Stomach (tissue), 9 donors: ENCODE measurements around the gene SMAD9. TPM values are rescaled to one million over a fixed set of nuclear protein-coding genes. Genes with fewer than 3 reads are reported as not detected.

Source experiments
- DNase-seq, 2 donors: peaks; one replicate each; pipeline versions ENCODE4 v3.0.0 to v3.0.0-alpha.2; 2013 to 2019
- H3K27ac ChIP-seq, 5 donors: fragments of 200-600 bp in 4 of 5; sonication (generic) in 4 of 5; one replicate each; pipeline ENCODE4 v1.5.1; 2013 to 2019; ENCODE audit warnings: mild to moderate bottlenecking in 1 of 5, moderate library complexity in 1 of 5
- H3K27me3 ChIP-seq, 3 donors: fragments of 200-600 bp; sonication (generic); one replicate each; pipeline ENCODE4 v1.5.1; 2017 to 2019; ENCODE audit warnings: mixed run types in 1 of 3
- H3K36me3 ChIP-seq, 4 donors: fragments of 200-600 bp; sonication (generic); 1 replicate in 3 of 4; 2 replicates in 1 of 4; pipeline ENCODE4 v1.5.1; 2016 to 2019
- H3K4me1 ChIP-seq, 4 donors: fragments of 200-600 bp; sonication (generic); one replicate each; pipeline ENCODE4 v1.5.1; 2016 to 2019
- H3K4me3 ChIP-seq, 4 donors: fragments of 200-600 bp; sonication (generic) in 3 of 4; one replicate each; pipeline ENCODE4 v1.5.1; 2016 to 2019; ENCODE audit warnings: mild to moderate bottlenecking in 1 of 4
- H3K9me3 ChIP-seq, 4 donors: fragments of 200-600 bp; sonication (generic); one replicate each; pipeline ENCODE4 v1.5.1; 2016 to 2019
- EP300 ChIP-seq: sonication (generic); formaldehyde crosslinking; IDR thresholded peaks from one replicate; pipeline ENCODE4 v1.6.1; 2017; ENCODE audit warnings: antibody characterized with exemption
- POLR2A ChIP-seq, 4 donors: fragments of 450-650 bp; IDR thresholded peaks; one replicate each; pipeline ENCODE4 v1.6.1; 2016; ENCODE audit warnings: antibody characterized with exemption in 4 of 4, control low read depth in 2 of 4, mild to moderate bottlenecking in 1 of 4, moderate library complexity in 1 of 4
- POLR2AphosphoS5 ChIP-seq, 3 donors: sonication (generic); formaldehyde crosslinking; IDR thresholded peaks; one replicate each; pipeline ENCODE4 v1.6.1; 2016; ENCODE audit warnings: antibody characterized with exemption in 3 of 3
- WGBS, 5 donors: extraction: QIAGEN DNeasy Blood & Tissue Kit in 3 of 5; methylation state at CpG; one replicate each; pipeline versions ENCODE4 v1.1.5 to v1.1.7; 2013 to 2018; 5-methylcytosine and 5-hydroxymethylcytosine counted together
- intact Hi-C: fragments of 100-400 bp; cut with DNase I; formaldehyde crosslinking; loops from one replicate; pipeline ENCODE4 v1.15.1; 2023; ENCODE audit warnings: low total_unique reads
- polyA plus RNA-seq, 3 donors: library from polyadenylated mRNA; stranded (reverse); fragments of 200-250 nt; gene quantifications; one replicate each; pipeline ENCODE4 v1.2.3, GENCODE V29; 2013
- total RNA-seq, 5 donors: library from RNA; depleted of rRNA; stranded (reverse); fragments of >200 nt; gene quantifications; one replicate each; pipeline versions ENCODE4 v1.1.0 to v1.2.3, GENCODE V29; 2014 to 2016
- TF ChIP-seq, protein P1 (sequence below), 7 experiments: fragments of 450-650 bp in 4 of 7; fragments of 200-600 bp in 3 of 7; sonication (generic) in 3 of 7; IDR thresholded peaks; one replicate each; pipeline ENCODE4 v1.5.1; 2016 to 2019; ENCODE audit warnings: antibody characterized with exemption in 7 of 7, control low read depth in 2 of 7, mild to moderate bottlenecking in 1 of 7
- donor health status: healthy with polysubstance abuse.
- donor health status: Bipolar disorder and iron deficiency.
- donor health status: healthy.

Gene SMAD9
- total and polyA plus RNA-seq, 8 donors: 1.6 to 21.5 (median 8.1) TPM

DNA sequence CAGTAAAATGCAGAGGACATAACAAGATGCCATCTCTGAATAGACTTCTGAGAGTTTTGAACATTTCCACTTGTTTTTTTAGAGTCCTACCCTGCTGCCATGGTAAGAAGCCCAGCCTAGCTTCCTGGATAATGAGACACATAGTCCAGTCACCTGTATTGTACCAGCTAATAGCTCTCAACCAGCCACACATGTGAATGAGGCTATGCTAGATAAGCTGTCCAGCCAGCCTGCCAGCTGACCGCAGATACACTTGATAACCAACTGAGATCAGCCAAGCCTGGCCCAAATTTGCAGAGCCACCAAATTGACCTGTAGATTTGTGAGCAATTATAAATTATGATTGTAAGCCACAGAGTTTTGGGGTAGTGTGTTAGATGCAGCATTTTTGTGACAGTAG, 90.3 kb downstream of the SMAD9 start:
- intact Hi-C loops: no loop called here
- no peak for DNase-seq
- Histone ChIP-seq H3K27ac (no peak overlapping the region), H3K4me3 (no peak overlapping the region), H3K27me3 (no peaks in the 10 kb centered on the region), H3K4me1 (peaks cover 0 to 6% (median 2%) of the 10 kb centered on the region in 4 donors), H3K36me3 (peaks cover 0 to 46% (median 38%) of the 10 kb centered on the region in 4 donors), H3K9me3 (no peaks in the 10 kb centered on the region)
- WGBS, 5 donors: 21 to 51% (median 33%) methylated on average over 1 of the region's 1 CpG
- TF ChIP-seq, protein P1, sequence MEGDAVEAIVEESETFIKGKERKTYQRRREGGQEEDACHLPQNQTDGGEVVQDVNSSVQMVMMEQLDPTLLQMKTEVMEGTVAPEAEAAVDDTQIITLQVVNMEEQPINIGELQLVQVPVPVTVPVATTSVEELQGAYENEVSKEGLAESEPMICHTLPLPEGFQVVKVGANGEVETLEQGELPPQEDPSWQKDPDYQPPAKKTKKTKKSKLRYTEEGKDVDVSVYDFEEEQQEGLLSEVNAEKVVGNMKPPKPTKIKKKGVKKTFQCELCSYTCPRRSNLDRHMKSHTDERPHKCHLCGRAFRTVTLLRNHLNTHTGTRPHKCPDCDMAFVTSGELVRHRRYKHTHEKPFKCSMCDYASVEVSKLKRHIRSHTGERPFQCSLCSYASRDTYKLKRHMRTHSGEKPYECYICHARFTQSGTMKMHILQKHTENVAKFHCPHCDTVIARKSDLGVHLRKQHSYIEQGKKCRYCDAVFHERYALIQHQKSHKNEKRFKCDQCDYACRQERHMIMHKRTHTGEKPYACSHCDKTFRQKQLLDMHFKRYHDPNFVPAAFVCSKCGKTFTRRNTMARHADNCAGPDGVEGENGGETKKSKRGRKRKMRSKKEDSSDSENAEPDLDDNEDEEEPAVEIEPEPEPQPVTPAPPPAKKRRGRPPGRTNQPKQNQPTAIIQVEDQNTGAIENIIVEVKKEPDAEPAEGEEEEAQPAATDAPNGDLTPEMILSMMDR (IDR thresholded peaks at IDR 0.05): no peak
- TF ChIP-seq POLR2AphosphoS5 (IDR thresholded peaks at IDR 0.05): no peak
- no peak for TF ChIP-seq EP300
- TF ChIP-seq POLR2A (IDR thresholded peaks at IDR 0.05): no peak

DNA sequence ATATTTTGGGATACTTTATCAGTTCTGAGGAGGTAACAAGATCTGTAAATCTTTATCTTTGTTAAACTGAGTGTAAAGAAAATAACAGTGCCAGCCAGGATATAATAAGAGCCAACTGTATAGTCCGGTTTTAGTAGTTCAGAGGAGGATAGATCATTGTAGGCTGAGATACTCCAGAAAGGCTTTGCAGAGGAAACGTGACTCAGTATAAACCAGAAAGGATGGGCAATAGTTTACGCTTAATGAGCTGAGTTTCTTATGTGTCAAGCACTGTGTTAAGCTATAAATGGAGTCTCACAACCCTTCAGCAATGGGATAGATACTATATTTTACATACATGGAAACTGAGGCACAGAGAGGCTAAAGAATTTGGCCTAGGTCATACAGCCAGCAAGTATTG, 97.3 kb downstream of the SMAD9 start:
- no peaks in the 10 kb centered on the region for H3K9me3 ChIP-seq
- peaks cover 11 to 58% (median 38%) of the 10 kb centered on the region in 4 donors for H3K4me1 ChIP-seq
- WGBS, 5 donors: 57 to 74% (median 69%) methylated on average over 3 of the region's 3 CpGs
- no peak overlapping the region for H3K4me3 ChIP-seq
- H3K27ac ChIP-seq: no peak overlapping the region
- no peaks in the 10 kb centered on the region for H3K27me3 ChIP-seq
- TF ChIP-seq POLR2A (IDR thresholded peaks at IDR 0.05) (no peak), POLR2AphosphoS5 (IDR thresholded peaks at IDR 0.05) (no peak), EP300 (no peak)
- TF ChIP-seq, protein P1 (IDR thresholded peaks at IDR 0.05): no peak
- peaks cover 0 to 21% (median 16%) of the 10 kb centered on the region in 4 donors for H3K36me3 ChIP-seq
- intact Hi-C loops: no loop called here
- DNase-seq: no peak

DNA sequence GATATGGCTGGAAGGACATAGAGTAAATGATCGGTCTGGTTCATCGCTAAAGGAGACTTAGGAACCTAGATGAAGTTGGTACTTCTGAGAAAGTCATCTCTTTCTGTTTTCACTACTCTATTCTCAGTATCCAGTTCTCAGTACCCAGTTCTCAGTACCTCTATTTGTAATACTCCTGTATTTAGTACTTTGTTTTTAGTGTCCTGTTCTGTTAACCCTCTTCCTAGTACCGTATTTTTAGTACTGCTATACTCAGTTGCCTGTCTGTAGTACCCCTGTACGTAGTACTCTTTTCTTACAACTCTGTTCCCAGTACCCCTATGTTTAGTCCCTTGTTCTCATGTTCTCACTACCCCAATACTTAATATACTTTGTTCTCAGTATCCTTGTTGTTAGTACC, 99.8 kb downstream of the SMAD9 start:
- 54 to 67% (median 63%) methylated on average over 4 of the region's 4 CpGs for WGBS, 5 donors
- H3K27ac ChIP-seq: no peak overlapping the region

DNA sequence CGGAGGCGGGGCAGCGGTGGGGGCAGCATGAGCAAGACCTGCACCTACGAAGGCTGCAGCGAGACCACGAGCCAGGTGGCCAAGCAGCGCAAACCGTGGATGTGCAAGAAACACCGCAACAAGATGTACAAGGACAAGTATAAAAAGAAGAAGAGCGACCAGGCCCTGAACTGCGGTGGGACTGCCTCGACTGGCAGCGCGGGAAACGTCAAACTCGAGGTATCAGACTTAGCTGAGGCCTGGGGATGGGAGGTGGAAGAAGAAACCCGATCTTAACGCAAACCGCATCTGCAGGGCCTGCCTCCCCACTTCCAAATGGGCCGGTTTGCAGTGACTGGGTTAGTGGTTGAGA, 100.3 kb downstream of the SMAD9 start:
- Histone ChIP-seq H3K27me3 (no peaks in the 10 kb centered on the region), H3K4me3 (peak overlapping the region; percentile 69 to 95 (median 80)), H3K27ac (peak overlapping the region in 4 of 5 donors; percentile 69 to 88 (median 84)), H3K4me1 (peaks cover 11 to 54% (median 35%) of the 10 kb centered on the region in 4 donors), H3K9me3 (no peaks in the 10 kb centered on the region), H3K36me3 (no peaks in the 10 kb centered on the region)
- DNase-seq: no peak
- TF ChIP-seq POLR2A (IDR thresholded peaks at IDR 0.05) (no peak), EP300 (no peak), POLR2AphosphoS5 (IDR thresholded peaks at IDR 0.05) (no peak)
- TF ChIP-seq, protein P1 (IDR thresholded peaks at IDR 0.05): no peak
- intact Hi-C loops: no loop called here
- 0 to 1% (median 1%) methylated on average over 17 to 20 of the region's 20 CpGs for whole genome bisulfite sequencing, 5 donors

More for the DNA sequence above, 99.8 kb downstream of the SMAD9 start:
- intact Hi-C loops: no loop called here
- no peaks in the 10 kb centered on the region for H3K36me3 ChIP-seq
- no peak for TF ChIP-seq POLR2AphosphoS5 (IDR thresholded peaks at IDR 0.05)
- TF ChIP-seq, protein P1 (IDR thresholded peaks at IDR 0.05): no peak
- TF ChIP-seq EP300: no peak
- no peak for TF ChIP-seq POLR2A (IDR thresholded peaks at IDR 0.05)
- no peaks in the 10 kb centered on the region for H3K9me3 ChIP-seq
- H3K4me1 ChIP-seq: peaks cover 11 to 57% (median 37%) of the 10 kb centered on the region in 4 donors
- DNase-seq: no peak
- no peaks in the 10 kb centered on the region for H3K27me3 ChIP-seq
- peak overlapping the region; percentile 69 to 95 (median 80) for H3K4me3 ChIP-seq
